Activated naive CD4-positive, alpha-beta T cell treated with anti-CD3 and anti-CD28 coated beads, Interleukin-2, amount 50 U/mL, for 72 hours (primary cell): Measurements from ENCODE around the gene SKP1. TPM values are rescaled to one million over a fixed set of nuclear protein-coding genes. Genes with fewer than 3 reads are reported as not detected.

Experiments
- ATAC-seq, 2 donors: fragments of 150-1000 bp; cut with Tn5 transposase; 2 replicates each; pipeline ENCODE4 v1.10.0; 2021; ENCODE audit warnings: mild to moderate bottlenecking in 2 of 2, moderate library complexity in 2 of 2
- DNase-seq, 2 donors: peaks; one replicate each; pipeline ENCODE4 v3.0.0; 2021 to 2022; ENCODE audit warnings: low spot score in 2 of 2
- H3K27ac Mint-ChIP-seq, 2 donors: one replicate each; pipeline ENCODE4 v1.8.0; 2022; ENCODE audit warnings: mild to moderate bottlenecking in 2 of 2, mixed read lengths in 2 of 2
- H3K36me3 Mint-ChIP-seq, 2 donors: one replicate each; pipeline ENCODE4 v1.8.0; 2022; ENCODE audit warnings: mixed read lengths in 2 of 2
- H3K9me3 Mint-ChIP-seq, 2 donors: one replicate each; pipeline ENCODE4 v1.8.0; 2022; ENCODE audit warnings: mixed read lengths in 2 of 2
- total RNA-seq, 2 donors: library from RNA; stranded (reverse); gene quantifications; one replicate each; pipeline ENCODE4 v1.2.3, GENCODE V29; 2022

SKP1 gene
- total RNA-seq, 2 donors from 2014 or later = 156 to 291 TPM

DNA sequence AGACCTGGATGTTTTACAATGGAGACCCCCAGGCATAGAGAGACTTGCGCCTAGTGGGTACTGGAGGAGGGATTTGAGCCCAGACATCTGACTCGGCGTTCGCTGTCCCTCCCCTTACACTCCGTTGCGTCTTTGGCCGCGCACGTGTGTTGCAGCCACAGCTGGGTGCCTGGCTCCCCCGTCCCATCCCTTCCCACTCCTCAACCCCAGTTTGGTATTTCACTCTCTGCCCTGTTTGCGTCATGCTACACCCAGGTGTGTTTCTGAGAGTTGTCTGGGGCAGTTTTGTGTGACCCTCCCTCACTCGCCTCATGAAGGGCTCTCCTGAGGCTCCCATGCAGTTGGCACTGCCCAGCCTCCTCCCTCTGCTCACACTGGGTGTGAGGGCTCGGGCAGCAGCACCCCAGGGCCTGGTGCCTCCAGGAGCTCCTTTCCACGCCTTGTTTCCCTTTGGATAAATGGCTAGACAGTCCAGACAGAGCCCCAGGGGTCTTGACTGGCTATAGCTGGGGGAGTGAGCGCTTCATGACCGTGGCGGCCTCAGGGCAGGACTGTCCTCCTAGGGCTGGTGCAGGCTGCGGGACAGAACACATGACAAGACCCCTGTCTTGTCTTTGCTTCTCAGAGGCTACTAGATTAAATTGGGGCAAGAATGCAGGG is 48.6 kb downstream of the SKP1 start:
- Mint-ChIP-seq H3K9me3 (no peaks in the 10 kb centered on the region), H3K27ac (peak overlapping the region; percentile 60 to 94), H3K36me3 (peaks cover 19 to 67% of the 10 kb centered on the region in 2 donors)
- ATAC-seq (peak; percentile 4 to 24), DNase-seq (no peak)

GRCh38 chr5:134127376-134127861 is 49.3 kb downstream of the SKP1 start:
- Mint-ChIP-seq H3K9me3 (no peaks in the 10 kb centered on the region), H3K36me3 (peaks cover 19 to 65% of the 10 kb centered on the region in 2 donors), H3K27ac (peak overlapping the region; percentile 50 to 94)
- DNase-seq (peak in 1 of 2 donors; percentile 77), ATAC-seq (peak; percentile 13 to 41)

DNA sequence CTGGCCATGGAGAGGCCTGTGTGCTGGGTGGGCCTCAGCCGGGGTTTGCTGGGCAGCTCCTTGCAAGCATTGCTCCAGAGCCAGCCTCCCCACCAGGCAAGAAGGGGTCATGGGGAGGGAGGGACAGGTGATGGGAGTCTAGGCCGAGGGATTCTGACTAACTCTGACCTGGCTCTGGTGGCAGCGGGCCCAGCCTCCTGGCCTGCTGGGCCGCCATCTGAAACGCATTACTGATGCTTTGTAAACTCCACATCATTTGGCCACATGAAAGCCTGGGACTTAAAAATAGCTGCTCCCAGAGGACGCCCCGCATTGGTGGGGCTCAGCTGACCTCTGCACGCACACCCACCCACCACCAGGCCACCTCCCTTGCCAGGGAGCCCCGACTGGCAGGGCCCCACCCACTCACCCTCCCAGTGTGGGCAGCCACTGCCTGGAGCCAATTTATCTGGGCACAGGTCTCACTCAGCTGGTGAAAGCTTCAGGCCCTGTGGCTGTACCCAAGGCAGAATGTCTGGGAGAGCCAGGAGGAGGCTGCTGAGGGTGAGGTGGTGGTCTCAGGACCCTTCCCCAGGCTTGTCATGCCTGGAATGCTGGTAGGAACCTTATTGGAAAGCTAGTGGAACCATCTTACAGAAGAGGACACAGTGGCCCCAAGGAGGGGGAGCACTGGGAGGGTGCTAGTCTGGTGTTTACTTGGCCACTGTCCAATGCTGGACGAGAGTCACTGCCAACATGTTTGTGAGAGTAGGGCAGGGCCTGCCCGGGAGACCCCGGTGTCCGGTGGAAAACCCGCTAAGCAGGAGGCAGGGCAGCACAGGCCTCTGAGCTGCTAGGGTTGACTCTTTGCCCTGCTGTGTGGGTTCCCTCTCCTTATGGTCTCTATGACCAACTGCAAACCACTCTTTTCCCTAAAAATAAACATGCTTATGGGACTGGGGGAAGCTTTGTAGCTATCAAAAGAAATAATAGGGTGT is 51.4 kb downstream of the SKP1 start:
- DNase-seq (peak in 1 of 2 donors; percentile 80), ATAC-seq (peak in 1 of 2 donors; percentile 64)
- peaks cover 27 to 66% of the 10 kb centered on the region in 2 donors for H3K36me3 Mint-ChIP-seq
- H3K27ac Mint-ChIP-seq = peak overlapping the region; percentile 84 to 94
- no peaks in the 10 kb centered on the region for H3K9me3 Mint-ChIP-seq

DNA sequence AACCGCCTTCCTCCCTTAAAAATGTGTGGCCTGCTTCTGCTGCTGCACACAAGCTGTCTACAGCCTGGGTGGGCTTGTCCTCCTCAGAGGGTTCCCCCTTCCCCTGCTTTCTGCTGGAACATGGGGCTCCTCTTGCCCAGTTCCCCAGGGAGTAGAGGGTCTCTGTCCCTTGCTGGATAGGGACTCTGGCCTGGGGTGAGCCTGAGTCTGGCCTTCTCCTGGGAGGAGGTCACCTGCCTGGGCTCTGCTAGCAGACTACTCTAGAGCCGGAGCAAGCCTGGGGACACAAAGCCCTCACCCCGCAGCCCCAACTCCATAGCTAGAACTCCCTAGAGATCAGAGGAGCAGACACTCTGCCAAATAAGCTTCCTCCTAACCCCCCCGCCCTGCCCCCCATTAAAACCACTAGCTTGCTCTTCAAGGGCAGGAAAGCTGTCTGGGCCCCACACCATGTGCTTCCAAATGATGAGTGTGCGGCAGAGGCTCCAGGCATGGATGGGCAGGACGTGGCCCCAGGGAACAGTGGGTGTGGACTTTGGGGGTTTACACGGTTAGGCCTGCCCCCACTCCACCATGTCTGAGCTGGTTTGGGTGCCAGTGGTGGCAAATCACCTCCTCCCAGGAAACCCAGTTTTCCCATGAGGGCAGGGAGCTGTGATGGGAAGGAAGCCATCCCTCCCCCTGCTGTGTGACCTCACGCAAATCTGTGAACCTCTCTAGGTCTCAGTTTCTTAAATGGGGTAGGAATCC is 52.3 kb downstream of the SKP1 start:
- no peaks in the 10 kb centered on the region for H3K9me3 Mint-ChIP-seq
- DNase-seq (no peak), ATAC-seq (no peak)
- H3K27ac Mint-ChIP-seq = peak overlapping the region; percentile 65 to 94
- H3K36me3 Mint-ChIP-seq = peaks cover 28 to 74% of the 10 kb centered on the region in 2 donors

DNA sequence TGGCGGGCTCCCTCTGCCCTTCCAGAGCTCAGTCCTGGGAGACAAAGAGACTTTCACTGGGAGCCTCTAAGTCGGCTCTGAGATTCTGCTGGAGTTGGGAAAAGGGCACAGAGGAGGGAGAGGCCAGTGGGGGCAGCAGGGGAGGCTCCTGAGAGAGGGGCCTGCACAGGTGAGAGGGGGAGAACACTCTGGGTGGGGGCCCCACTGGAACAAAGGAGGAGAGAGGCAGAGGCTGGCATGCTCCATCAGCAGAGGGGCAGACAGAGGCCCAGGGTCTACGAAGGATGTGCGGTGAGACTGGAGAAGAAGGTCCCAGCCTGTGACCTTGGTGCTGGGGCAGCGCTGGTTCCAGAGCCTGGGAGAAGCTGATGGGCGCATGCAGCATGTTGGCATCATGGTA is 53.4 kb downstream of the SKP1 start:
- ATAC-seq = no peak
- no peak for DNase-seq
- no peaks in the 10 kb centered on the region for H3K9me3 Mint-ChIP-seq
- peak overlapping the region; percentile 88 to 94 for H3K27ac Mint-ChIP-seq
- H3K36me3 Mint-ChIP-seq = peaks cover 32 to 75% of the 10 kb centered on the region in 2 donors

DNA sequence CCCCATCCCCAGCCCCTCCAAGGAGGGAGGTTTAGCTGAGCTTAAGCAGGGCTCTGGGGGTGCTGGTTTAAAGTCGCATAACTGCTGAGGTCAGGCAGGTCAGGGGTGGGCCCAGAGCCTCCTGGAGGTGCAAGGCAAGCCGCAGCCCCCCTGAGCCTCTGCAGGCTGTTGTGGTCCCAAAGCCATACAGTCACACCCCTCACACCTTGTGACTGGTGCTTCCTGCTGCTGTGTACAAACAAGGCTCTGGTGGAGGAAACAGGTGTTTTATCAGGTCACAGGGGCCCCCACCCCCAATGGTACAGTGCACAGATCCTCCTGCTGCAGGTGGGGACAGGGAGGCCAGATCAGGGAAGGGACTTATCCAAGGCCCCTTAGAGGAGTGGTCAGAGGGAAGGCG is 54.2 kb downstream of the SKP1 start:
- DNase-seq = no peak
- Mint-ChIP-seq H3K36me3 (peaks cover 39 to 75% of the 10 kb centered on the region in 2 donors), H3K9me3 (no peaks in the 10 kb centered on the region), H3K27ac (peak overlapping the region; percentile 60 to 94)
- peak in 1 of 2 donors; percentile 19 for ATAC-seq

DNA sequence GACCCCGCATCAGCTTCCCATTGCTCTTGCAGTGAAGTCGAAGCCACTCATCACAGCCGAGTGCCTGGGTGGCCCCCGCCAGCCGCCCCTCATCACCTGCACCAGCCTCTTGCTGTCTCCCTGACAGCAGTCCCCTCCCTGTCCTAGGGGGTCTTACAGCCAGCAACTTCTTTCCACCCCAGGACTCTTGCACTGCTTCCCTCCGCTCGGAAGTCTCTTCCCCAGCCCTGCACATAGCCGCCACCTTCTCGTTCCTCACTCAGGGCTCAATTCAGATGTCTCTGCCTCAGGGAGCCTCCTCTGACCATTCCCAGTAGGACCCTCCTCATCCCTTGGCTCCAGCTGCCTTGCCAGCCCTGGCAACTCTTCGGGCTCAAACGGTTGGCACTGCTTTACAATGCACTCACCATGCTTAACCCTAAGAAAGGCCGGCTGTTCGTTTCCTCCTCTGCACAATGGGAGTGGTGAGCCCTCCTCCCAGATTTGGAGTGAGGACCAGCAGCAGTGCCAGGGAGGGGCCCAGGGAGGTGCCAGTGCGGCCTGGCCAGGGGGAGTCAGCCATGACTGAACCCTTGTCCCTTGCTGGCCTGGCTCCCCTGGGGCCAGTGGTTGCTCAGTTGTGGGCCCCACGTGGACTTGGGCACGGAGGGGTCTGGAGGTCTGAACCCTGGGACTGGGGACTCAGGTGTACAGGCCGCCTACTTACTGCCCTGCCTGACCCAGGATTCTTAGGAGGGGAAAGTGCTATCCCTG is 56.2 kb downstream of the SKP1 start:
- DNase-seq (no peak), ATAC-seq (no peak)
- Mint-ChIP-seq H3K27ac (peak overlapping the region; percentile 74 to 94), H3K9me3 (no peaks in the 10 kb centered on the region), H3K36me3 (peaks cover 59 to 80% of the 10 kb centered on the region in 2 donors)

DNA sequence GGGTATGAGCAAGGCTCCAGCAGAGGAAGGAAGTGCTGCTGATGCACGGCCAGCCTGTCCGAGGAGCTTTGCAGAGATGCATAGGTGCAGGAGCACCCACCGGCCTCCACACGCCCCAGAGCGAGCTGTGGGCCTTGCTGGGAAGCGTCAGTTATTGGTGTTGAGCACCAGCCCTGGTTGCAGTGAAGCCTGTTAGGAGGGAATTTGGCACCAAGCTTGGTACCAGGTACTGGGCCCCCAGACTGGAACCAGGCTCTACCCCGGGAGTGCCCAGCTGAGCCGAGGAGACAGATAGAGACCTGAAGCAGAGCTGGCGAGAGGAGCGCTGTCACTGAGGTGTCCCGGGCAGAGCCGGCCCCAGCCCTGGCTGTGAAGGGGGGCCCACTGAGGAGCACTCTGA is 57.0 kb downstream of the SKP1 start:
- Mint-ChIP-seq H3K9me3 (no peaks in the 10 kb centered on the region), H3K36me3 (peaks cover 59 to 79% of the 10 kb centered on the region in 2 donors), H3K27ac (peak overlapping the region; percentile 74 to 94)
- ATAC-seq = peak in 1 of 2 donors; percentile 16
- DNase-seq = peak in 1 of 2 donors; percentile 58

DNA sequence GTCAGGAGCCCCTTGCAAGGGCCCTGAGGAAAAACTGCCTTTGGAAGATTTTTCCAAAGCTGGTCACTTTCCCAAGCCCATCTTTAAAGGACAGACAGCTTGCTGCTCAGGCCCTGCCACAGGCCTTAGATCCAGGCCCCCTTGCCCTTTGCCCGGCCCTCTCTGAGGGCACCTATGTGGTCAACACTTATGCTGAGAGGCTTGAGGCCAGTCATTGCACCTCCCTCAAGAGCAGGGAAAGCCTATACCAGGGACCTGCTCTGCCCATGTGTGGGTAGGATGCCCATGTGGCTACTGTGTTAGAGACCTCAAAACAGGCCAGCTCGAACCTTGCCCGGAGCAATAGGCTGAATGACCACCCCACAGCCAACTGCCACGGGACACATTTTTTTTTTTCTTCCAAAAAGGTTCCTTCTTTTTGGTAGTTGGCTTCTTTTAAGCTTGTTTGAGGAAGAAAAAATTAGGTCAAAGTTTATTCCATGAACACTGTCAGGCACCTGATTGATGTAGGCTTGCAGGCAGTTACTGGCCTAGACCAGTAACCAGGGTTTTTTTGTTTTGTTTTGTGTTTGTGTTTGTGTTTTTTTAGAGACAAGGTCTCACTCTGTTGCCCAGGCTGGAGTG is 58.4 kb downstream of the SKP1 start:
- Mint-ChIP-seq H3K36me3 (peaks cover 58 to 81% of the 10 kb centered on the region in 2 donors), H3K27ac (no peak overlapping the region), H3K9me3 (no peaks in the 10 kb centered on the region)
- peak in 1 of 2 donors; percentile 56 for DNase-seq
- ATAC-seq = peak in 1 of 2 donors; percentile 4

DNA sequence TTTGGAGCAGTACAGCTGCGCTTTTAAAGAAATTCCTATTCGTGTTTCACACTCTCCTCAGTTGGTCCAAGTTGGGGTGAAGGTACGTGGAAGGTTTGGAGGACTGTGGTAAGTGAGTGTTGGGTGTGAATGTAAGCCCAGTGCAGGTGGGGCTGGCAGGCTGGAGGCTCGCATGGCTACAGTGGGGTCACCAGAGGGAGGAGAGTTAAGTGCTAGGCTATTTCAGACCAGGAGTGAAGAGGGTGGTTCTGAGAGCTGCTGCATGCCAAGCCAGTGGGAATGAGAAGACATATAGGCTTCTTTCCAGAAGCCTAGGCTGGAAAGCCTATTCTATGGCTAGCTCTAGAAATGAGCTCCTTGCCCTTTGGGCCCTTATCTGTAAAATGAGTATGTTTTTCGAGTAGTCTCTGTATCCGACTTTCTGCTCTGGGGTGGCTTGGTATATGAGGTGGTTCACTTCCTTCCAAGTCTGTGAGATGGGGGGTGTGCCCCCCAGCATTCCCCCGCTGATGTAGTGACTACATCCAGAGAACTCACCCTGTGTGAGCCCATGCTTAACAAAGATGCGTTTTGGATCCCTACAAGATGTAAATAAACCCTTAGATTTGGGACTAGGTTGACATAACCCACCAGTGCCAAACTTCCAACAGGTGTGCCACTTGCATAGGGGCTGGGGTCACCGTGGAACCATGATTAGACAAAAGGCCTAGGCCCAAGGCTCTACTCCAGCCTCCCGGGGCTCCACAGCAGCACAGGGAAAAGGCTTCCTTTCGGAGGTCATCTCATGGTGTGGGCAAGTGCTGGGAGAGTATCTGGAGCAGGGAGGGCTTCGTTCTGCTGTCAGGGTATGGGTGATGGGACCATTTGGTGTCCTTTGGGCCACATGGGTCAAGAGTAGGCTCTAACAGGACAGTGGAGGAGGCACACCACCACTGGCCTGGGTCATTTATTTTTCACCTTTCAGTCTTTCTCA is 59.7 kb downstream of the SKP1 start:
- Mint-ChIP-seq H3K9me3 (no peaks in the 10 kb centered on the region), H3K36me3 (peaks cover 57 to 73% of the 10 kb centered on the region in 2 donors), H3K27ac (peak overlapping the region; percentile 37 to 46)
- no peak for ATAC-seq
- peak in 1 of 2 donors; percentile 55 for DNase-seq

GRCh38 chr5:134116286-134116685 is 60.5 kb downstream of the SKP1 start:
- Mint-ChIP-seq H3K9me3 (no peaks in the 10 kb centered on the region), H3K36me3 (peaks cover 52 to 66% of the 10 kb centered on the region in 2 donors), H3K27ac (peak overlapping the region; percentile 10 to 46)
- ATAC-seq = no peak
- DNase-seq = no peak

DNA sequence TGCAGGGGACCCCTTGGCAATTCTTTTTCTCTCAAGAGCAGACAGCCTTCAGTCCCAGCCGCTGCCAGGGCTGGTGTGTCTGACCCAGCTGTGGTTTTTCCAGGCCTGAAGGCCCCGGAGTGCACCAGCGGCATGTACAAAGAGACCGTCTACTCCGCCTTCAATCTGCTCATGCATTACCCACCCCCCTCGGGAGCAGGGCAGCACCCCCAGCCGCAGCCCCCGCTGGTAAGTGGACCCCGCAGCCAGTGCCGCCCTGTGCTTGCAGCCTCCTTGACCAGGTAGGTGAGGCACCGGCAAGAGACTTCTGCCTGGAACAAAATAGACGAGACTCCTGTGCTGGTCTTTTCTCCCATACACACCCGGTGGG is 61.0 kb downstream of the SKP1 start:
- Mint-ChIP-seq H3K36me3 (peaks cover 52 to 63% of the 10 kb centered on the region in 2 donors), H3K27ac (peak overlapping the region; percentile 10 to 46), H3K9me3 (no peaks in the 10 kb centered on the region)
- ATAC-seq (no peak), DNase-seq (peak in 1 of 2 donors; percentile 23)

DNA sequence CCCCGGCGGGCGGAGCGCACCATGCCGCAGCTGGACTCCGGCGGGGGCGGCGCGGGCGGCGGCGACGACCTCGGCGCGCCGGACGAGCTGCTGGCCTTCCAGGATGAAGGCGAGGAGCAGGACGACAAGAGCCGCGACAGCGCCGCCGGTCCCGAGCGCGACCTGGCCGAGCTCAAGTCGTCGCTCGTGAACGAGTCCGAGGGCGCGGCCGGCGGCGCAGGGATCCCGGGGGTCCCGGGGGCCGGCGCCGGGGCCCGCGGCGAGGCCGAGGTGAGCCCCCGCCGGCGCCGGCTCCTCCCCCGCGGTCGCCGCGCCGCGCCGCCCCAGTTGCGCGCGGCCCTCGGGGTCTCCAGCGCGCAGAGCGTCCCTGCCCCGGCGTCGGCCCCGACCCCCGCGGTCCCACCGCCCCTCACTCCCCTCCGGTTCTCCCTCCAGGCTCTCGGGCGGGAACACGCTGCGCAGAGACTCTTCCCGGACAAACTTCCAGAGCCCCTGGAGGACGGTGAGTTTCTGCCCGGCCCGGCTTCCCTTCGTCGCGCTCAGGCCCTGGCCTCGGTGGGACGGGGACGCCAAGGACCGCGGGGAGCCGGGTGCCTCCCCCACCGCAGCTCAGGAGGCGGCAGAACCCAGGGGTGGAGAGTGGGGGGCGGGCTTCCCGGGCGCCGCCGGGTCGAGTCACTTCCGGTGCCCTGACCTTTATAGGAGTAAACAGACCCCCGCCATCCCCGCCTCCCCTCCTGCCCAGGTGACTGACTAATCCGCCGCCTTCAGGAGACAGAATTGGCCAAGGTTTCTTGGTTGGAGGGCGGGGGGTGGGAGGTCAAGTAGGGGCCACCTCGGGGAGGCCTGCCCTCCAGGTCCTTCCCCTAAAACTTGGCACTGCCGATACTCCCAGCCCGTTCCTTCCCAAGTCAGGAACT is 61.6 kb downstream of the SKP1 start:
- no peaks in the 10 kb centered on the region for H3K9me3 Mint-ChIP-seq
- H3K27ac Mint-ChIP-seq = peak overlapping the region; percentile 10 to 46
- DNase-seq (peak; percentile 63 to 83), ATAC-seq (peak; percentile 10 to 35)
- H3K36me3 Mint-ChIP-seq = peaks cover 46 to 56% of the 10 kb centered on the region in 2 donors
